T-helper 2 cell (primary cell): Measurements from ENCODE around the gene BCL2.
"Not testable (repeated sequence)": the region's sequence is repeated elsewhere in the genome, so short reads cannot be mapped to it uniquely, and the experiment has no call there.

Experiments used
- DNase-seq, 5 experiments: peaks; one replicate each; pipeline versions ENCODE4 v3.0.0 to v3.0.0-alpha.2; 2012 to 2022

BCL2 gene

GRCh38 chr18:63198098-63198760 lies 121.3 kb downstream of the BCL2 start:
- DNase-seq, result peak in 1 of 5 experiments; percentile 47

- DNase-seq, result peak in 2 of 5 experiments; percentile 44 to 50
Observed at GRCh38 chr18:63197246-63197869, 122.2 kb downstream of the BCL2 start.

DNA sequence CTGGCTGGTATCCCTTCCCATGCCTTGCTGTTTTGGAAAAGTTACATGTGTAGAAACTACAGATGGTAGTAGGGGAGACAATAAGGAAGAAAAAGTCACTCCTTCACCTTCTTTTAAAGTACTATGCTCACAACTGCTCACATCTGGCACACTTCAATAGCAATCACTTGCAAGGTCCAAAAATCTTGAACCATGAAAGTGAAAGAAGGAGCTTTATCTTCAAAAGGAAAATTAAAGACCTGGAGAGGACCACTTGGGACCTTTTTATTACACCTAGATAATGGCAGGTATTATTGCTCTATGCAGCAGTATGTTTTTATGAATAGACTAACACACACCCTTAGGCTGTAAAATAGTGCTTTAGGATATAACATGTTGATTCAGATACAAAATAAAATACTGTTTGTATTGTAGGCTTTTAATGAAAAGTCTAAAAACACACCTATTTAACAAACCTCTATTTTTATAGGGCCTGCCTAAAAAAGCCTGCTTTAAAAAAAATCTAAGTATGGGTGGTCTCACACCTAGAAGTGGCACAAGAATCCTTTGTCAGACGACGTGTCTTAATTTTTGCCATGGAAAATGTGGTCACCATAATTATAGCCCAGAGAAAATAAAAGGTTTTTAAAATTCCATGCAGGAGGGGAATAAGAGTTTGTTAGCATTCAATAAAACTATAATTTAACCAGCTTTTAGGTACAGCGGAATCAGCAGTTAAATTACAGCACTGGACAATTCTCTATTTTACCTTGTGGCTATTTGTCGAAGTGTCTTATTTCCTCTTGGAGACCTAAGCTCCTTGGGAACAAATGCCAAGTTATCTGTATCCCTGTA lies 124.0 kb downstream of the BCL2 start:
- no peak for DNase-seq

DNA sequence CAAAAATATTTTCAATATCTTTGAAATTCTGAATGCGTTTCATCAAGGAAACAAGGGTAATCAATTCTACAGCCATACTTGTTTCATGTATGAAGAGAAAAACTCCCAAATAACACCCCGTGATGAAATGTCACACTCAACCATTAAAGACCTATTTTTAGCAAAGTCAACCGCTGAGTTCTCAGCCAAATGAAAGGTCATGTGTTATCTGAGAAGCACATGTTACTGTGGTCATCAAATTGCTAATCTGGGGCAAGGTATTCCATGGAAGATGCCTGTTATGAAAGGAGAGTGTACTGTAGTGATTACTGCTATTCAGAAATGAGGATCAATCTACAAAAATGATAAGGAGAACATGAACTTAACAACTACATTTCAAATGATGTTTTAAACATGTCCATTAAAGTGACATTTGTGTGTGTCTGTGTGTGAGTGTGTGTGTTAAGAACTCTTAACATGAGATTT lies 126.7 kb downstream of the BCL2 start:
- DNase-seq, result no peak

DNA sequence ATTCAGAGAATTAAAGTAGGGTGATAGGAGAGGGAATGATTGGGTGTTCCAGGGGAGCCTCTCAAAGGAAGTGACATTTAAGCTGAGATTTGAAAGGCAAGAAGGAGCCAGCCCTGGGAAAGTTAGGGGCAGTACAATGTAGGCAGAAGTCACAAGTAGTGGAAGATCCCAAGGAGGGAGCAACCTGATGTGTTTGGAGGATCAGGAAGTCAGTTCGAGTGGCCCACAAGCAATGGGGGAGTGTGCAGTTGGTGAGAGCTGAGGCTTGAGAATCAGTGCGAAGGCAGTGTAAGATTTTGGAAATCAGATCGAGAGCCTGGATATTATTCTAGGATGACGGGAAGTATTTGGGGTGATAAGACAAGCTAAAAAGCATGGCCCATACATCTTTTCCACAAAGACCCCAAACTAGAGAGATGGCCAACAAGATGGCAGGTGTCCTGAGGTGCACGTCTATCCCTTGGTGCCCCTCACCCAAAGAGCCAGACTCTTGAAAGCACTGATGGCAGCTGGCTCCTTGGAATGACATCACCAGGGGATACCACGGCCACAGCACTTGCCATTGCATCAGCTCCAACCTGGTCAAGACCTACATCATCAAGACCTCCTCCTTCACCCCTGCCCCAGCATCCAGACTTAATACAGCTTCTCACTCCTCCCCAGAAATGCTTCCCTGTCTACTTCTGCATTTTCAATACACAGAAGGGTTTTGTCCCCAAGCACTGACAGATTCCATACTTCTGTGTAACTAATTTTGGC lies 127.3 kb downstream of the BCL2 start:
- no peak for DNase-seq

DNA sequence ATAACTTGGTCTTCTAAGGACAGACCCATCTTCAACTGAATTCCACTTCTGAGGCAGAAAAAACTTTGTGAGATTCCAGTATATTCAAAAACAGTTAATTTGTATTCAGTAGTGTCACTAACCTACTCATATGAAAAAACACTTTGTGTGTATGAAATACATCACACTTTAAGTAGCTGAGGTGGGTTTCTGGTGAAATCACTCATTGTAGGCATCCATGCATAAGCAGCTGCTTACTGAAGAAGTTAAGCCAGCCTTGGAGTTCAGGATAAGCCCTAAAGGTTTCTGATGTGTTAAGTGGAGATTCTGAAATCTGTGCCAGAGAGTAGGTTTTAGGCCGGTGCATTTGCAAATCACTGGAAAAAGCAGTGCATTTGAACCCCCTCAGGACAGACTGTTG lies 128.2 kb downstream of the BCL2 start:
- no peak for DNase-seq

GRCh38 chr18:63190838-63191237 lies 128.7 kb downstream of the BCL2 start:
- DNase-seq, result not testable (repeated sequence)

DNA sequence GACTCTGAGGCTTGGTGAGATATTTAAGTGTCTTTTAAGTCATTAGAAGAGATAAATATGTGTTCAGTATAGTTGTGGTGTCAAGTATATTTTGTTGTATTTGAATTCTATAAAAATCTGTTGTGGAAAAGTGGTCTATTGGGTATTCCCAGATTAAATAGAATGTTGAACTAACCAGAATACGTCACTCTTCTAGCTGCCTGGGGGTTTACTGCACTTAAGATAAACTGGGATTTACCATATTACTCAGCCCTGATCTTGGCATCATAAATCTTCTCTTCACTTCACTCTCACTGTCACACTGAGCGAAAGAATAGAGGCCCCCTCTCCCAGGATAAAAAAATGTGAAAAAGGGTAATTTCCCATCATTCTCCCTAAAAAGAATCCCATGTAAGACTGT lies 129.8 kb downstream of the BCL2 start:
- DNase-seq, result no peak

- DNase-seq, result no peak
Observed at GRCh38 chr18:63189041-63189440, 130.5 kb downstream of the BCL2 start.

DNA sequence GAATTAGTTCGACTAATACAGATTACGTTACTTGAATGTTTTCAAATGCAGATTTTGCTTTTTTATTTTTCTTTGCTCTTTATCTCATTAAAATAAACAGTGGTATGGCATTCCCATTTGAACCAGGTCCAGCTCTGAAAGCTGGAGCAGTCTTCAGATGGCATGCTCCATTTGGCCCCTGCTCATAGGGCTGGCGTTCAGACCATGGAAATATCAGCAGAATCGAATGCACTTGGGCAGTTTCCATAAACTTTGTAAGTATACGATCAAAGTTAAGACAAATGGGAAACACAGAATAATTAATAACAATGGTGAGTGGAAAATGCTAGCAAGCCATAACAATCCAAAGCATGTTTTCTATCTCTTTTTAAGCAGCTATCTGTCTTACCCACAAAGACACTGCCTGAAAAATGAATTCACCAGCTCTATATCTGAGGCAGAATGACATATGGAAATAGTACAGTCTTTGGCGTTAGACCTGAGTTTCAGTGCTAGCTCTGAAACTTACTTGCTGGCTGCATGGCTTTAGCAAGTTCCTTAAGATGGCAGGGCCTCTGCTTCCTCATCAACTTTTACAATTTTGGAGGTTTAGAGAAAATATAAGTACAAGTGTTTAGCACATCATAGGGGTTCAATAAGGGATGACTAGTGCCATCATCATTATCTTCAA lies 131.6 kb downstream of the BCL2 start:
- no peak for DNase-seq

- no peak for DNase-seq
Observed at GRCh38 chr18:63187223-63187574, 132.4 kb downstream of the BCL2 start.

DNA sequence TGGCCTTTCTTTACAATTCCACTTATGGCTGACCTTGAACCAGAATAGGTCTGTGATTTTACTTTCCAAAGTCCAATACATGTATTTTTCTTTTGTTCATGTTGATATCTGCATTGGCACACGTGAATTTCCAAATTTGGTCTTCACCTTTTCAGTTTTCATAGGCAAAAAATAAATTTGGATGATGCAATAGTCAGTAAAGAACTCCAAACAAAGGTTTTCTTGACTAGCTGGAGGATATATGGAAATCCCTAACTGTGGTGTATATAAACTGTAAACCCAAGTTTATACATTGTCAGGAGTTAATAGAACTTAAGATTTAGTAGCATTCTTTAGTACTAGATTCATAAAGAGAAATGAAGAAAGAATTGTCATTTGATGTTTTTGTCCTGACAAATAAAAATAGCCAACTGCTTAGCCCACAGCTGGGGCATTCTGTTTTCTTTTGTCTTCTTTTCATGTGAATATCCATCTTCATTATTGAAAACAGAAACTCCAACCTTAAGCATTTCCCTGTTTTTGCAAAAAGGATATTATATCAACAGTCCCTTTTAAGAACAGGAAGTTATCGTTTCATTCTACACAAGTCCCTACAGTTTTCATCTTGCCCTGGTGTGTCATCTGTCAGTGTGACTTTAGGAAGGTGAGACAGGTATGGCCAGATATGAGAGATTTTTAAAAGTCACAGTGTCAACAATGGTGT lies 132.9 kb downstream of the BCL2 start:
- DNase-seq, result no peak

DNA sequence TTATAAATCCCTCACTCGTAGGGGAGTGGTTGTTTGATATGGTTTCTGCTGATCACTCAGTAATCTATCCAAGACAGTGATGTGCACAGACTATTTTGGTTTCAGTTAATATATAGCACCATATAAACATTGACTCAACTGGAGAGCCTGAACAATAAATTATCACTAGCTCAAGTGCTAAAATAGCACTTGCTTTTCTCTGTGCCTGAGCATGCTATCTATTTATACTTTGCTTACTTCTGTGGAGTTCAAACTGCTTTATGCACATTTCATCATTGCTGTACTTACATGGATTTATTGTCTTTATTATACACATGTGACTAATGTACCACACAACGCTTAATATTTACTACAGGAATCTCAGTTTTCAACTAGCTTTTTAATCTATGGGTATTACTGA lies 133.6 kb downstream of the BCL2 start:
- no peak for DNase-seq

GRCh38 chr18:63183952-63184770 lies 135.4 kb downstream of the BCL2 start:
- DNase-seq, result no peak

DNA sequence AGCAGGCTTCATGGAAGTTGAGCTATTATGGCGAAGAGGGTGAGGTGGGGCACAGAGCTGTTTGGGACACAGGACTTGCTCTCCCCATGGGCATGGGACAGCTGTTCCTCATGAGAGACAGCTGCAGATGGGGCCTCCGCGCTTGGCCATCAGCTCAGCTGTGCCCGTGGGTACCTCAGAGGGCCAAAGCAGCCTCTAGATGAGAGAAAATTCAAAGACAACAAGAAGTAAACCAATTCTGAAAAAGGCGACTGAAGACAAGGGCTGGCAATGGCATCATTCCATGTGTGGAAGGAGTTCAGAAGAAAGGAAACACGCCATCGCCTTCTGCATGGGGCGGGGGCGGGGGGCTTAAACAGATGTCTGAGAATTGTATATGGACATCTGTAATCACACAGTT lies 136.2 kb downstream of the BCL2 start:
- DNase-seq, result no peak

DNA sequence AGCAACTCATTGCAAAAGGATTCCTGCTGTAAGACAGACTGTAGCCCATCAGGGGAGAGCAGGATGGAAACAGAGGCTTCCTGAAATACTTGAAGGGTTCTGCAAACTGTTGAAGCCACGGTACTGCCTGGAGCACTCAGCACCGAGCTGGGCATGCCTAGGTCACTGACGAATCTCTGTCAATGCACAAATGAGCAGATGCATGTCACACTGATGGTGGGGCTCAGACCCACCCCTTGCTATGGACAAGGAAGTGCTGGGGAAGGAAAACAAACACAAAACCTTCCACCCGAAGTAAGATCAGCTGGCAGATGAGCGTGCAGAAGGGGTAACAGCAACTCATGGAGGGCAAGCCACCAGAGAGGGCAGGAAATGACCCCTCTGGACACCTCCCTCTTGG lies 136.7 kb downstream of the BCL2 start:
- DNase-seq, result no peak

DNA sequence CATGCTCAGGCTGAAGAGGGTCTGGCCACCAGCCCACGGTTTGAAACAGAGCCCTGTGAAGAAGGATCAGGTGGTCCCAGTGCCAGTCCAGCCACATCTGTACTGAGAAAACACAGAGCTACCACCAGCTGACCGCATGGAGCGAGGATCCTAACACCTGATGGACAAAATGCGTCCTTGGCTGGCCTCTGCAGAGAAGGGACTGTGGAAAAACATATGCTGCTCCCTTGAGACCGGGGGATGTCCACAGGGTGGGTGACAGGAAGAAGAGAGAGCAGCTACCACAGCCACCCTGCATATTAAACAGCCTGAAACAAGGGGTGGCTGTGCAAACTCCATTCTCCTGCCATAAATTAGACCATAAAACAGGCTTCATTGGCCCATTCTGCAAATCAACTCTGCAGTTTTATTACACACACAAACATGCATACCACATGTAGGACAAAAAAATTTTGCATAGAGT lies 137.2 kb downstream of the BCL2 start:
- no peak for DNase-seq

- no peak for DNase-seq
Observed at GRCh38 chr18:63181706-63182309, 137.8 kb downstream of the BCL2 start.

DNA sequence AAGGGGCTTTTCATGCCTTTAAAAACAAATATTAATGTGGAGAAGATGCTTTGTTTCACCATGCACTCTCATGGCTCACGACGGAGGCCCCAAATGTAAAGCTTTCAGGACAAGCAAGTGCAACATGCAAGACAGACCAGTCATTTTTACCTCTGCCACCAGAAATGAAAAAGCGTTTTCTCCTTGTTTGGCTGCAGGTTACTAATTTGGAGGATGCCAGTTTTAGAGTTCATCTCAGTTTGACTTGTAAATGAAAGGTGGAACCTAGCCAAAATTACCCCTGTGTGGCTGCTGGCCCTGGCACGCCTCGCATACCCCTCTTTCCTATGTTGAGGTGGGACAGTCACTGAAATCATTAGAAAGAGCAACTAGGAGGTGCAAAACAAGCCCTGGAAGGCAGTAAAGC lies 138.6 kb downstream of the BCL2 start:
- DNase-seq, result peak in 1 of 5 experiments; percentile 85

GRCh38 chr18:63180321-63180720 lies 139.2 kb downstream of the BCL2 start:
- DNase-seq, result no peak
